Osteoblast (primary cell): ENCODE measurements around the gene SNX15. TPM values are rescaled to one million over a fixed set of nuclear protein-coding genes. Genes with fewer than 3 reads are reported as not detected.

Experiments
- DNase-seq: peaks from one replicate; pipeline ENCODE4 v3.0.0; 2011; ENCODE audit warnings: low spot score, mixed read lengths; ENCODE audit not compliant: insufficient read length; ENCODE audit errors: missing footprints
- H2AFZ ChIP-seq: 2 replicates; pipeline ENCODE4 v1.6.0; 2011; ENCODE audit warnings: mild to moderate bottlenecking, low read length
- H3K27ac ChIP-seq: 2 replicates; pipeline ENCODE4 v1.5.1; 2011; ENCODE audit warnings: mild to moderate bottlenecking, low read depth, low read length, moderate library complexity
- H3K27me3 ChIP-seq: 2 replicates; pipeline ENCODE4 v1.6.0; 2012; ENCODE audit warnings: mild to moderate bottlenecking, control low read depth, inconsistent platforms, low read length, moderate library complexity; ENCODE audit not compliant: insufficient read depth
- H3K36me3 ChIP-seq: 2 replicates; pipeline ENCODE4 v1.5.1; 2011; ENCODE audit warnings: mild to moderate bottlenecking, low read length, control low read depth, moderate library complexity; ENCODE audit not compliant: insufficient read depth
- H3K4me1 ChIP-seq: 2 replicates; pipeline ENCODE4 v1.5.1; 2011; ENCODE audit warnings: mild to moderate bottlenecking, low read length, control low read depth, moderate library complexity; ENCODE audit not compliant: insufficient read depth
- H3K4me2 ChIP-seq: 2 replicates; pipeline ENCODE4 v1.6.0; 2011; ENCODE audit warnings: mild to moderate bottlenecking, low read length; ENCODE audit not compliant: insufficient read depth
- H3K4me3 ChIP-seq: fragments of 200-600 bp; sonication (generic); 3 replicates; pipeline ENCODE4 v1.5.1; 2012; ENCODE audit warnings: mild to moderate bottlenecking, low read length, inconsistent platforms; ENCODE audit not compliant: insufficient read depth
- H3K79me2 ChIP-seq: 2 replicates; pipeline ENCODE4 v1.6.0; 2012; ENCODE audit warnings: mild to moderate bottlenecking, low read length, control low read depth, inconsistent platforms; ENCODE audit not compliant: insufficient read depth
- H3K9me3 ChIP-seq: 2 replicates; pipeline ENCODE4 v1.5.1; 2011; ENCODE audit warnings: low read depth, low read length, control low read depth
- H4K20me1 ChIP-seq: 2 replicates; pipeline ENCODE4 v1.6.0; 2012; ENCODE audit warnings: mild to moderate bottlenecking, low read length, control low read depth; ENCODE audit not compliant: insufficient read depth
- CTCF ChIP-seq: IDR thresholded peaks from 2 replicates; pipeline ENCODE4 v1.5.1; 2011; ENCODE audit warnings: mild to moderate bottlenecking, low read depth, low read length, moderate library complexity; ENCODE audit errors: extremely low read depth
- total RNA-seq: library from RNA; depleted of rRNA; stranded (reverse); fragments of >200 nt; gene quantifications from 2 replicates; pipeline ENCODE4 v1.2.3, GENCODE V29; 2012

SNX15 gene
- total RNA-seq, 1 donor: 12.3 TPM

- H3K4me3 ChIP-seq: no peak within 1 kb of the TSS
- H3K36me3 ChIP-seq: no peaks in the 10 kb centered on the region
- H3K4me1 ChIP-seq: no peaks in the 10 kb centered on the region
- DNase-seq: peak; percentile 62
- no peak within 1 kb of the TSS for H3K27ac ChIP-seq
- no peaks in the 10 kb centered on the region for H4K20me1 ChIP-seq
- H3K9me3 ChIP-seq: no peaks in the 10 kb centered on the region
- TF ChIP-seq CTCF: no peak
- H3K4me2 ChIP-seq: no peak within 1 kb of the TSS
- no peak within 1 kb of the TSS for H2AFZ ChIP-seq
- no peaks in the 10 kb centered on the region for H3K79me2 ChIP-seq
- H3K27me3 ChIP-seq: peaks cover 9% of the 10 kb centered on the region
Measured at GRCh38 chr11:65058419-65059054, 31.3 kb downstream of the SNX15 start, which contains the start of gene NAALADL1. Gene NAALADL1, minus strand, starts transcription at chr11:65058553. Its CDS starts 32 bp downstream, at chr11:65058521.

- H3K9me3 ChIP-seq: no peaks in the 10 kb centered on the region
- no peak overlapping the region for H3K4me3 ChIP-seq
- no peak overlapping the region for H3K4me2 ChIP-seq
- no peak overlapping the region for H3K27ac ChIP-seq
- H4K20me1 ChIP-seq: no peaks in the 10 kb centered on the region
- peak; percentile 42 for DNase-seq
- H3K36me3 ChIP-seq: no peaks in the 10 kb centered on the region
- no peak for TF ChIP-seq CTCF
- peaks cover 5% of the 10 kb centered on the region for H3K27me3 ChIP-seq
- H2AFZ ChIP-seq: no peak overlapping the region
- H3K4me1 ChIP-seq: no peaks in the 10 kb centered on the region
- H3K79me2 ChIP-seq: no peaks in the 10 kb centered on the region
Measured at GRCh38 chr11:65059523-65059922, 32.3 kb downstream of the SNX15 start.

- peak; percentile 69 for DNase-seq
- H3K79me2 ChIP-seq: no peaks in the 10 kb centered on the region
- no peak for TF ChIP-seq CTCF
- no peak overlapping the region for H2AFZ ChIP-seq
- no peaks in the 10 kb centered on the region for H3K4me1 ChIP-seq
- H3K36me3 ChIP-seq: no peaks in the 10 kb centered on the region
- no peak overlapping the region for H3K4me2 ChIP-seq
- H3K9me3 ChIP-seq: no peaks in the 10 kb centered on the region
- no peak overlapping the region for H3K27ac ChIP-seq
- H3K27me3 ChIP-seq: peaks cover 3% of the 10 kb centered on the region
- H4K20me1 ChIP-seq: no peaks in the 10 kb centered on the region
- no peak overlapping the region for H3K4me3 ChIP-seq
Measured at GRCh38 chr11:65059959-65060824, 33.0 kb downstream of the SNX15 start.

GRCh38 chr11:65060913-65061408 is 33.7 kb downstream of the SNX15 start:
- Histone ChIP-seq H2AFZ (no peak overlapping the region), H3K4me1 (no peaks in the 10 kb centered on the region), H3K27ac (no peak overlapping the region), H3K36me3 (no peaks in the 10 kb centered on the region), H3K4me2 (no peak overlapping the region), H4K20me1 (no peaks in the 10 kb centered on the region), H3K4me3 (no peak overlapping the region), H3K79me2 (no peaks in the 10 kb centered on the region), H3K9me3 (no peaks in the 10 kb centered on the region), H3K27me3 (peaks cover 3% of the 10 kb centered on the region)
- TF ChIP-seq CTCF: peak; percentile 32
- peak; percentile 71 for DNase-seq
